Fibroblast of mammary gland (primary cell): ENCODE measurements around the gene RTTN.
"Not testable (repeated sequence)": the region's sequence is repeated elsewhere in the genome, so short reads cannot be mapped to it uniquely, and the experiment has no call there.

Experiments used
- DNase-seq: peaks from one replicate; pipeline ENCODE4 v3.0.0-alpha.2; 2010; ENCODE audit warnings: low read depth
- H3K4me3 ChIP-seq: 2 replicates; pipeline ENCODE4 v1.5.1; 2011; ENCODE audit warnings: low read depth, mild to moderate bottlenecking, low read length, moderate library complexity; ENCODE audit not compliant: control insufficient read depth
- CTCF ChIP-seq: conservative IDR thresholded peaks from 2 replicates; pipeline ENCODE4 v1.5.1; 2011; ENCODE audit warnings: low read depth, low read length, inconsistent platforms; ENCODE audit not compliant: control insufficient read depth, insufficient read depth

The RTTN gene

GRCh38 chr18:69978732-69979715 is 226.5 kb downstream of the RTTN start:
- no peak for DNase-seq
- no peak for TF ChIP-seq CTCF
- no peak overlapping the region for H3K4me3 ChIP-seq

- DNase-seq, H3K4me3 ChIP-seq: not testable (repeated sequence)
These were observed 230.2 kb downstream of the RTTN start for GRCh38 chr18:69975294-69975693.

- no peak for TF ChIP-seq CTCF
- DNase-seq = peak; percentile 80
- no peak overlapping the region for H3K4me3 ChIP-seq
These were observed 231.1 kb downstream of the RTTN start for GRCh38 chr18:69974365-69974764.

GRCh38 chr18:69969491-69969890 is 236.0 kb downstream of the RTTN start:
- peak; percentile 22 for DNase-seq
- no peak for TF ChIP-seq CTCF
- H3K4me3 ChIP-seq = no peak overlapping the region

- DNase-seq = no peak
- no peak for TF ChIP-seq CTCF
- H3K4me3 ChIP-seq = no peak overlapping the region
These were observed 237.4 kb downstream of the RTTN start for GRCh38 chr18:69968039-69968438.

- no peak overlapping the region for H3K4me3 ChIP-seq
- DNase-seq = no peak
- TF ChIP-seq CTCF = no peak
These were observed 242.3 kb downstream of the RTTN start for GRCh38 chr18:69963196-69963595.

GRCh38 chr18:69961718-69962117 is 243.8 kb downstream of the RTTN start:
- no peak for TF ChIP-seq CTCF
- no peak overlapping the region for H3K4me3 ChIP-seq
- DNase-seq = no peak
